GM12892 (cell line): Measurements from ENCODE around the gene EAF1.

Source experiments
- POLR2A ChIP-seq: IDR thresholded peaks from 2 replicates; pipeline ENCODE4 v1.6.1; 2011; ENCODE audit warnings: low read depth, low read length, control low read depth
- POLR2AphosphoS5 ChIP-seq: IDR thresholded peaks from 2 replicates; pipeline ENCODE4 v1.6.1; 2011; ENCODE audit warnings: low read depth, low read length, control low read depth

DNA sequence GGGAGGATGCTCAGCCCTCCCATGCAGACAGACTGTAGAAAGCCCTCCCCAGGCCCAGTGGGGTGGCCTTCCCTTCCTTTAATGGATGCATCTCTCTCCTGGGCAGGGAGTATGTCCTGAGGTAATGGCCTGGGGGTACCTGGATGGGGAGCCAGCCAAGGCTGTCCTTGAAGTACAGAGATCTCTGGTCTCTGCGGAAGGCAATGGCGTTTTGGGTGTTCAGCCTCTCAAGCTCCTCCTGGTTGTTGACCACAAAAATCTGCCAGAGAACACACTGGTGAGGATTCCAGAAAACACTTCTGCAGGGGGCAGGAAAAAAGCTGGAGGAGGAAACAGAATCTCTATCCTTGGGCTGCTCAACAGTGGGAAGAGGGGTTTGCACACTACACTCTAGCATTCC, 28.9 kb downstream of the EAF1 start:
- TF ChIP-seq POLR2A (no peak), POLR2AphosphoS5 (no peak)
